NCI-H2081 treated with DMSO at 0.1 percent for 48 hours (cell line): Measurements from ENCODE around the gene WNT1.

Experiments used
- DNase-seq: peaks from one replicate; lab custom pipeline; 2025; lab: John Stamatoyannopoulos, UW

The WNT1 gene

DNA sequence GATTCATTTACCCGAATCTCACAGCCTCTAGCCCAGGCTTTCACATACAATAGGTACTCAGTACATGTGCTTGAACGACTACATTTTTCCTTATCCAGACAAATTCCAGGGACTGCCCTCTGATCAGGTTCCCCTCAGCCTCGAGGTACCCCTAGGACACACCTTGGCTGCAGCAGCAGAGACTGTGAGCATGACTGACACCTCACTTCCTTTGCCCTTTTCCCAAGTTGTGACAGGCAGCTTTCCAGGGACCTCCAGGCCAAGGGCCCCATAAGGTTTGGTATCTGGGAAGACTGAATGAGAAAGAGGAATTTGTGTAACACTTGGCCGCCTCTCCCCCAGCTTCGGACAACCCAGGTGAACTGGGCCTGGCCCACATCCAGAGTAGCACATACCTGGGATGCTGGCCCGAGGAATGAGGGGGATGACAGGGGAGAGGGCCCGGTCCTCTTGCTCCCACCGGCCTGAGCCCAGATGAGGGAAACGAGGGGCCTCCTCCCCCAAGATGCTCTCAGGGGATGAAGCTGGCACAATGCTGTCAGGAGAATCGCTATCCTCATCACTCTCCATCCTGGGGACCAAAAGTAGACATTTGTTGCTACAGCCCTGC, 50.6 kb downstream of the WNT1 start:
- no peak for DNase-seq

DNA sequence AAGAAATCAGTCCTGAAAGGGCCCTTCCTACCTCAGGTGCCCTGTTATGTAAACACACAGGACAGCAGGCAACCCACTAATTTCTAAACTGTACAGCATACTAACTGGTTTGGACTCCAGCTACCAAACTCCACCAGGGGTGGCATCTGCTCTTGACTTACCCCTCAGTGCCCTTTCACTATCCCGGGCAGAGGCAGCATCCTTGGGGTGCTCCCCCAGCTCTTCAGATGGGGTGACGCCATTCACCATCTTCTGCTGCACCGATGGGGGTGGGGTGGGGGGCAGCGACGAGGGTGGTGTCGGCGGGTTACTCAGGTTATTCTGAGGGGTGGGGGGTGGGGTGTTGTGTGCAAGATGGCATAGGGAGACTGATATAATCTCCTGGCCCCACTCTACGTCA, 52.0 kb downstream of the WNT1 start:
- no peak for DNase-seq

DNA sequence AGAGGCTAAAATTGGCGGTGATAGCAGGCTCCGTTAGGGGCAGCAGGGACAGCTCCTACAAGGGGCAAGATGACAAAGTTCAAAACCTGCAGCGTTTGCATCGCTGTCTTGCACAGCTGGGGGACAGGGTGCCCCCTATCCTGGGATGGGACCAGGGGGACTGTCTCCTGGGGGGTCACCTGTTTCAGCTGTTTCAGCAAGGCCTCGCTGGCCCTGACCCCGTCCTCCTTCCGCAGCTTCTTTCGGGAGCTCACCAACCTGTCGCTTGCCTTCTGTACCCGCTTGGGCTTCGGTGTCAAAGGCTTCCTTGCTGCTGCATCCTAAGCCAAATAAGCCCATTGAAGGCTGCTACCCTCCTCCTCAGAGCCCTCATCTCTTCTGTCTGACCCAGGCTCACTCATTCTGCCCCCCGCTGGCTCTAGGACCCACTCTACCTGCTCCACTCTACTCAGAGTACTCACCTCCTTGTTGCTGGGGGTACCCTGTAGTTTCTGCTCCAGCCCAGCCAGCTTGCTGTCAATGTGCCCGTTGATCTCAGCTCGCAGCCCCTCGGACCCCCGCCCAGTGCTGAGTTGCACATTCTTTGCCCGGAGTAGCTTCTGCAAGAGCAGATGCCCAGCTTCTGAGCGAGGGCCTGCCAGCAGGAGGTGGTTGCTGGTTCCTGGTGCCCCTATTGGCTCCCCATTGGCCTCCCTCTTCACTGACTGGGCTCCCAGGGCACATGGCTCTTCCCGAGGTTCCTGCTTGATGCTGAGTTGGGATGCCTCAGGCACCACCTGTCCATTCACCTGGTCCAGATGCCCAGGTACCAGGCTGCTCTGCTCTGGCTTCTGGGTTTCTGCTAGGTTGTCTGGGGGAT, 52.8 kb downstream of the WNT1 start:
- no peak for DNase-seq

DNA sequence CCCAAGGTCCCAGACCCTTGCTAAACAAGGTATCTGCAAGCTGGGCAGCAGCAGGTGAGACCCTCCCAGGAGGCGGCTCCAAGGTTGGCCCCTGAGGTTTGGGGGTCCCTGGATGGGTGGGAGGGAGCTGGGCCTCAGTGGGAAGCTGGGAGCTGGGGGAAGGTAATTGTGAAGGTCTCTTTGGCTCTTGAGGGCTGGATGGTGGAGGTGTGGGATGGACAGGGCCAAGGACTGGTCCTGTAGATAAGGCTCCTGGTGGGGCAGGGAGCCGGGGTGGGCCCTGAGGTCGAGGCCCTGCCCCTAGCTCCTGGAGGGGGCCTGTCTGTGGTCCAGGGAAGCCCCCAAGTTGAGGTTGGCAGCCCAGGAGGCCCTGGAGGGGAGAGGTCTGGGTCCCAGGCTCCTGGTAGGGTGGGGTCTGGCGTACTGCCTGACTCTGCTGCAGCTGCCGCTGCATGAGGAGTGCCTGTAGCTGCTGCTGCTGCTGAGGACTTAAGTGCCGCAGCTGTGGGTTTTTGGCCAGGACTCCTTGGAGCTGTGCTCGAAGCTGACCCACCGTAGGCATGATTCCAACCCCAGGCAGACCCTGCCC, 53.5 kb downstream of the WNT1 start:
- DNase-seq = no peak
